ENCODE results near the gene CLIC4. TPM values are rescaled to one million over a fixed set of nuclear protein-coding genes. Genes with fewer than 3 reads are reported as not detected.

CLIC4 gene
- total and polyA plus RNA-seq, 9 of the 15 experiments (the other 6 are each of a cell fraction or from before 2014, with no cell fraction given) = 16.0 to 67.5 (median 38.4) TPM

GRCh38 chr1:24715658-24716057 lies 29.6 kb upstream of the CLIC4 start (continued):
- TF ChIP-seq ZNF318 (IDR thresholded peaks at IDR 0.05; ENCODE audit: borderline replicate concordance in 1 of 2, low read depth in 1 of 2) (no peak), MAFG (tag; conservative IDR thresholded peaks at IDR 0.05) (0 out of 2 replicates have a peak, but pooled peaks have one; percentile 18), TFAP4 (CRISPR knock-in tag; IDR thresholded peaks at IDR 0.05; ENCODE audit: borderline replicate concordance) (no peak), ZNF121 (CRISPR knock-in tag; conservative IDR thresholded peaks at IDR 0.05) (no peak), TOE1 (IDR thresholded peaks at IDR 0.05; ENCODE audit: borderline replicate concordance) (peak; percentile 95), TOE1 (CRISPR knock-in tag; IDR thresholded peaks at IDR 0.05; ENCODE audit: borderline replicate concordance, low read depth) (no peak)

Measured in K562 (cell line).